Suprapubic skin (tissue), 3 donors: Measurements from ENCODE around the gene XIRP1.

Experiments used
- POLR2A ChIP-seq, 2 donors: fragments of 450-650 bp; IDR thresholded peaks; one replicate each; pipeline ENCODE4 v1.6.1; 2017; ENCODE audit warnings: antibody characterized with exemption in 2 of 2, mild to moderate bottlenecking in 2 of 2, moderate library complexity in 2 of 2
- TF ChIP-seq, protein P1 (sequence below), 2 donors: fragments of 200-600 bp in 1 of 2; fragments of 450-650 bp in 1 of 2; sonication (generic) in 1 of 2; IDR thresholded peaks; one replicate each; pipeline ENCODE4 v1.5.1; 2016 to 2019; ENCODE audit warnings: antibody characterized with exemption in 2 of 2, mild to moderate bottlenecking in 1 of 2, moderate library complexity in 1 of 2

- TF ChIP-seq POLR2A (IDR thresholded peaks at IDR 0.05): no peak
- TF ChIP-seq, protein P1, sequence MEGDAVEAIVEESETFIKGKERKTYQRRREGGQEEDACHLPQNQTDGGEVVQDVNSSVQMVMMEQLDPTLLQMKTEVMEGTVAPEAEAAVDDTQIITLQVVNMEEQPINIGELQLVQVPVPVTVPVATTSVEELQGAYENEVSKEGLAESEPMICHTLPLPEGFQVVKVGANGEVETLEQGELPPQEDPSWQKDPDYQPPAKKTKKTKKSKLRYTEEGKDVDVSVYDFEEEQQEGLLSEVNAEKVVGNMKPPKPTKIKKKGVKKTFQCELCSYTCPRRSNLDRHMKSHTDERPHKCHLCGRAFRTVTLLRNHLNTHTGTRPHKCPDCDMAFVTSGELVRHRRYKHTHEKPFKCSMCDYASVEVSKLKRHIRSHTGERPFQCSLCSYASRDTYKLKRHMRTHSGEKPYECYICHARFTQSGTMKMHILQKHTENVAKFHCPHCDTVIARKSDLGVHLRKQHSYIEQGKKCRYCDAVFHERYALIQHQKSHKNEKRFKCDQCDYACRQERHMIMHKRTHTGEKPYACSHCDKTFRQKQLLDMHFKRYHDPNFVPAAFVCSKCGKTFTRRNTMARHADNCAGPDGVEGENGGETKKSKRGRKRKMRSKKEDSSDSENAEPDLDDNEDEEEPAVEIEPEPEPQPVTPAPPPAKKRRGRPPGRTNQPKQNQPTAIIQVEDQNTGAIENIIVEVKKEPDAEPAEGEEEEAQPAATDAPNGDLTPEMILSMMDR (IDR thresholded peaks at IDR 0.05): no peak
Observed at GRCh38 chr3:39140341-39140971, 51.9 kb downstream of the XIRP1 start.
